HL-60/S4 treated with retinoic acid at 250 ng/mL for 4 days and 3 days (cell line): ENCODE results near the gene RNASE4.
"Not testable (repeated sequence)": the region's sequence is repeated elsewhere in the genome, so short reads cannot be mapped to it uniquely, and the experiment has no call there.

ENCODE experiments used
- in situ Hi-C: fragments of 300-500 bp; cut with MboI; formaldehyde crosslinking; loops from 2 replicates; pipeline ENCODE4 v1.7.0; 2022; ENCODE audit warnings: low sequenced_read_pairs

Gene RNASE4

GRCh38 chr14:20683891-20684661, at the start of gene RNASE4:
Gene RNASE4 (plus strand): TSS chr14:20684560. CDS start chr14:20699372, 14,812 bp downstream.
- in situ Hi-C loops: no loop called here

DNA sequence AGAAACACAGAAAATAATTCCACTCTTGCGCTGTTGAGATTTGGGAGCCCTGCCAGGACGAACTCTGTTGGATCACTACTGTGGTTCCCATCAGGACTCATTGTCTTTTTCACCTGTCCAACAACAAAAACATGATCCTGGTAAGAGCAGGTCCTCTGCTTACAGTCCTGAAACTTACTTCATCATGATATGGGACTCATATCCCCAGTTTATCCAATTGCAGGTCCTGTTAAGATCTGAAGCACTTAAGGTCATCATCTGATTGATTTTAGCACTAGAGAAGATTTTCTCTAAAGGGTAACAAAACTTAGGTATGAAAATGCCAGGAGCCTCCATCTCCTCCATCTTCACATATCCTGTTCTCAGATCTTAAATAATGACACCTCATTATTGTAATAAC, 42.8 kb upstream of the RNASE4 start, which contains the start of gene OR6S1:
TSS of gene OR6S1 (minus strand) at position 101 of the 400 bp plus-strand sequence. CDS start at position 101, 0 bp downstream.
- in situ Hi-C loops: no loop called here

GRCh38 chr14:20642182-20642581, 42.2 kb upstream of the RNASE4 start:
- in situ Hi-C loops: no loop called here

- in situ Hi-C loops: not testable (repeated sequence)
Observed at GRCh38 chr14:20642755-20643154, 41.6 kb upstream of the RNASE4 start.

GRCh38 chr14:20644520-20644919, 39.8 kb upstream of the RNASE4 start:
- in situ Hi-C loops: no loop called here

DNA sequence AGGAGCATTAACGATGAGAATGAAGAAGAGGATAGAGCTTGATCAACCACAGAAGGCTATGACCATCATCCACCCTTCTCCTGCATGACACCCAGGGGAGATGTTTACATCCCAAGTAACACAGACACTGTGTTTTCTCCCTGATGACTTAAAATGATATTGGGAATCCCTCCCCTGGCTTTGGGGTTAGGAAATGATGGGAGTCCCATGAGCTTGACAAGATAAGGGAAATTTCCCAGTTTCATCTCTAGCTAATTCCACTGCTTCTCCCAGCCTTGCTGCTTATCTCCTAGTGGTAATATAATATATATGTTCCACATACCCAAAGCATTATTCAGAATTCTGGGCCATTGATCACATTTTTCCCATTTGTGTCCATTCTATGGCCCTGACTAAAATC, 38.9 kb upstream of the RNASE4 start:
- in situ Hi-C loops: no loop called here

DNA sequence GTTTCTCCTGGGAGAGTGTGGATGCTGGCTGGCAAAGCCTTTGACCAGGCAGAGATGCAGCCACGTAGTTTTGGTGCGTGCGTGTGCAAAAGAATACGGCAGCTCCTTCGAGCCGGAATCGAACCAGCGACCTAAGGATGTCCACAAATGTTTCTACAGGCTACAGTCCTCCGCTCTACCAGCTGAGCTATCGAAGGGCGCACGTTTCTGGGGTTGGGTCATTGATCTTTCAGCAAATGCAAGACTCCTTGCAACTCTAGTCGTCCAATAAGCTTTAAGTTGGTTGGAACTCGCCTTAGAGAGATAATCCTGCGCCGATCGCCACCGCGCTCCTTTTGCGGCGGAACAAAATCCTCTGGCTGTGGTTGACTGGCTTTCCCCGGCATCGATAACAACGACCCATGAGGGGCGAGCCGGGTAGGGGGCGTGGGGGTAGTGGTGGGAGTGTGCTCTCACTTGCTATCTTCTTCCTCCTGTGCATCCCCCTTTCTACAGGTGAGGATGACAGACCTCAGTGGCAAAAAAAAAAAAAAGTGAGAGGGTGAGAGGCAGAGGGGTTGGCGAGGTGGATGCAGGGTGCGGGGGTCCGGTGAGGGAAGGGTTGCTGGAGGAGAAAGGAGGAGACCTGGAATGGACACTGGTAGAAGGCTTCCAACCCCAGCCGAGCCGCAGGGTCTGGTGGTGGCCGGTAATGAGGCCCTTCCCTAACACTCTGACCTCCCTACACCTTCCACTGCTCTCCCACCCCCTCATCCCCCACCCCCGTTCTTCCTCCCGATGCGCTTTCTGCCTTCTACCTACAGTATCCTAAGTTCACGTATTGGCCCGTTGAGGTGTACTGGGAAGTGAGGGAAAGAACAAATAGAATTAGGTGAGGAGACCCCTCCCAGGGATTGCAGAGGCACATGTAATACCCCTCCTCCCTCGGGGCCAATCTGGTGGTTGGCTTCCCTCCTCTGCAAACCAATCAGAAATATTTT, 31.1 kb upstream of the RNASE4 start:
- in situ Hi-C loops: no loop called here

DNA sequence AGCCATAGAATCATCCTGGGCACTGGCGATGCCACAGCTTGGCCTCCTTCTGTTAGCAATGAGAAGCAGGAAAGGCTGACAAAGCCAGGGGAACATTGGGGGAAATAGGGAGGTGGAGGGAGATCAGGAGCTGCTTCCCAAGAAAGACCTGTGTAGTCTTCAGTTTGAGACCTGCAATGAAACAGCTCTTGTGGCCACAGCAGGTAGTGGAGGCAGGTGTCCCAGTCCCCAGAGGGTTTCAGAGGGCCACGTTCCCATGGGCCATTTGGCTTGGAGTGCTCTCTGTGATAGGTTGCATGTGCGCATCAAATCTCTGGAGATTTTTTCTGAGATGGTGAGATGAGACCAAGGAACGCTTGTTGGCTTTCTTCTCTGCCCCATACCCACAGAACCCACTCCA, 28.5 kb upstream of the RNASE4 start:
- in situ Hi-C loops: no loop called here

DNA sequence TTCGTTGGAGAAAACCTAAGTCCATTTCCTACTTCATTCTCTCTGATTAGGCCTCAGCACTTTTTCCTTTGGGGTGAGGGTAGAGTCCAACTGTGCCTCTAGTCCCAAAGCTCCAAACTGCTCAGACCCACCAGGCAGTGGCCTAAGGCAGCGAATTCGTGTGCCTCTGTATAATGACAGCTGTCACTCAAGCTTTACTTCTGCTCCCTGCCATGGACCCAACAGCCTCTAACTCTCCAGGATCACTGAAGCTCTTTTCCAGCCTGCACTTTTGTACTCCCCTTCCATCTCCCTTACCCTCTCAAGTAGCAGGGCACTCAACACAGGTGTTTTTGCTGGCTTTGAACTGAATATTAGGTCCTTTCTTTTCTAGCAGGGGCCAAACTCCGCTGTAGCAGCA, 28.1 kb upstream of the RNASE4 start:
- in situ Hi-C loops: no loop called here

DNA sequence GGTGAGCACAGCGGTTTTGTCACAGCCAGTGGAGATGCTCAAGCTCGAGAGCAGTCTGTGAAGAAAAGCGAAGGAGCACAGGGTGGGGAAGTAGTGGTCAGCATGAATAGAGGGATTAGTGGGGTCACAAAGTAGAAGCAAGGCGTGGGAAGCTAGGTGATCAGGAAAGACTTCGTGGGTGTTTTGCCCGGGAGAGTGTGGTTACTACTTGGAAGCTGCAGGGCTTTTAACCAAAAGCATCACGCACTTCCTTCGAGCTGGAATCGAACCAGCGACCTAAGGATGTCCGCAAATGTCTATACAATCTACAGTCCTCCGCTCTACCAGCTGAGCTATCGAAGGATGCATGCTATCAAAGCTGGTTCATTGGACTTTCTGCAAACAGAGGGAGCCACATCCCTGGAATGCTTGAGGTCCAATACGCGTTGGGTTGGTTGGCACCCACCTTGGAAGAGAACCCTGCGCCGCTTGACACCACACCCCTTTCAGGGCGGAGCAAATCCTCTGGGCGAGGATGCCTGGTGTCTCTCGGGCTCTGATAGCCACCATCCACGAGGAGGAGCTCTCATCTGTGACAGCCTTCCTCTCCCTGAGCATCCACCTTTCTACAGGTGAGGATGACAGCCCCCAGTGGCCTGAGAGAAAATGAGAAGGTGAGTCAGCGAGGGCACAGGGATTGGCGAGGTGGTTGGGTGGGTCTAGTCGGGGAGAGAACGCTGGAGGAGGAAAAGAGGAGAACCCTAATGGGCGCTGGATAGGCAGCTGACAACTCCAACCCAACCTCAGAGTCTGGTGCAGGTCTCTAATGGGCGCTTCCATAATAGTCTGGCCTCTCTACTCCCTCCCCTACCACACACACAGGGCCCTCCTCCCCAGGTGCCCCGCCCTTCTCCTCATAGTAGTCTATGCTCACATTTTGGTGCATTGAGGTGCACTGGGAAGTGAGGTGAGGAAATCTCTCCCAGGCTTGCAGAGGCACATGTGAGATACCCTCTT, 26.8 kb upstream of the RNASE4 start:
- in situ Hi-C loops: no loop called here

- in situ Hi-C loops: no loop called here
Observed at GRCh38 chr14:20658246-20658645, 26.1 kb upstream of the RNASE4 start.

DNA sequence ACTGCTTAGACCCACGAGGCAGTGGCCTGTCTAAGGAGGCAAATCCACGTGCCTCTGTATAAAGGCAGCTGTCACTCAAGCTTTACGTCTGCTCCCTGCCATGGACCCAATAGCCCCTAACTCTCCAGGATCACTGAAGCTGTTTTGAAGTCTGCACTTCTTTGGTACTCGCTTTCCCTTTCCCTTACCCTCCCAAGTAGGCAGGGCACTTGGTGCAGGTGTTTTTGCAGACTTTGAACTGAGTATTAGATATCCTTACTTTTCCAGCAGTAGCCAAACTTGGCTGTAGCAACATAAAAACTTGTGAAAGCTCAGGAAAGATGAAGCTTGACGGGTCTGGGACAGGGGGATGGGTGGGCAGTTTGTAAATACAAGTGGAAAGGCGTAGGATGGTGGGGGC, 25.0 kb upstream of the RNASE4 start:
- in situ Hi-C loops: no loop called here

GRCh38 chr14:20659813-20660395, 24.5 kb upstream of the RNASE4 start:
- in situ Hi-C loops: no loop called here

DNA sequence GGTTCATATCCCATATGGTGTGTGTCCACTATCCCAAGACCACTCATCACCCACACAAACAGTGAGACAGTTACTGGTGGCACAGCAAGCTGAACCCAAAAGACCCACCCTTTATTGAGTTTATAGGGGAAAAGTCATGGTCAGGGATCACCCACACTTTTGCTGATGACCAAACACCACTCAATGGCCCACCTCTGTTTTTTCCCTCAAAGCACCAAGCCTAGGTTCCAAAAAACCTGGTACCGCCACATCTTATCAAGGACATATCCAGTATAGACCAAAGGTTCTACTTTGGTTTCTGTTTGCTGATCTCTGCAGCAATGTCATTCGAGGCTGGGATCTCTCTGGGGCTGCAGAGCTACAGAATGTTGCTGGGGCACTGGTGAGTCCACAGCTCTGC, 23.2 kb upstream of the RNASE4 start:
- in situ Hi-C loops: no loop called here

- in situ Hi-C loops: no loop called here
Observed at GRCh38 chr14:20662968-20663732, 21.2 kb upstream of the RNASE4 start.

- in situ Hi-C loops: not testable (repeated sequence)
Observed at GRCh38 chr14:20666400-20666961, 17.9 kb upstream of the RNASE4 start.

DNA sequence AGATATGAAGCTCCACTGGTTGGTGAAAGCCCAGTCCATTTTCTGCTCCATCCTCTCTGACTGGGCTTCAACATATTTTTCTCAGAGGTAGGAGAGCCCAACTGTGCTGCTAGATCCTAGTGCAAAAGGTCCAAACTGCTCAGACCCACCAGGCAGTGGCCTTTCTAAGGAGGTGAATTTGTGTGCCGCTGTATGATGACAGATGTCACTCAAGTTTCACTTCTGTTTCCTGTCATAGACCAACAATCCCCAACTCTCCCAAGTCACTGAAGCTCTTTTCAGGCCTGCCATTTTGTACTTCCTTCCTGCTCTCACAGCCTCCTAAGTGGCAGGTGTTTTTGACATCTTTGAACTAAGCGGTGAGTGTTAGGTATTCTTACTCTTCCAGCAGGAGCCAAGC, 16.4 kb upstream of the RNASE4 start:
- in situ Hi-C loops: no loop called here

DNA sequence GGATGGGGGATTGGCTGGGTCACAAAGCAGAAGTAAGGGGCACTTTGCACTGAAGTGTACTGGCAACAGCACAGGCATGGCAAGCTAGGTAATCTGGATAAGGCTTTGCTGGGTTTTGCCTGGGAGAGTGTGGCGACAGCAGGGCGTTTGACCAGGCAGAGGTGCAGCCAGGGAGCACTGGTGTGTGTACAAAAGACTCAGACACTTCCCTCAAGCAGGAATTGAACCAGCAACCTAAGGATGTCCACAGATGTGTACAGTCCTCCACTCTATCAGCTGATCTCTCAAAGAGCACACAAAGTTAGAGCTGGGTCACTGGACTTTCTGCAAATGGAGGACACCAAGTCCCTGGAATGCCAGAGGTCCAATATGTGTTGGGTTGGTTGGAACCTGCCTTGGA, 15.4 kb upstream of the RNASE4 start:
- in situ Hi-C loops: no loop called here
